A204.1 (cell line): Measurements from ENCODE around the gene CLDN3.

Experiments used
- FAIRE-seq: peaks from 2 replicates; lab custom pipeline; 2012; peaks lifted over from hg19 to GRCh38; lab: Jason Lieb, UNC

CLDN3 gene

DNA sequence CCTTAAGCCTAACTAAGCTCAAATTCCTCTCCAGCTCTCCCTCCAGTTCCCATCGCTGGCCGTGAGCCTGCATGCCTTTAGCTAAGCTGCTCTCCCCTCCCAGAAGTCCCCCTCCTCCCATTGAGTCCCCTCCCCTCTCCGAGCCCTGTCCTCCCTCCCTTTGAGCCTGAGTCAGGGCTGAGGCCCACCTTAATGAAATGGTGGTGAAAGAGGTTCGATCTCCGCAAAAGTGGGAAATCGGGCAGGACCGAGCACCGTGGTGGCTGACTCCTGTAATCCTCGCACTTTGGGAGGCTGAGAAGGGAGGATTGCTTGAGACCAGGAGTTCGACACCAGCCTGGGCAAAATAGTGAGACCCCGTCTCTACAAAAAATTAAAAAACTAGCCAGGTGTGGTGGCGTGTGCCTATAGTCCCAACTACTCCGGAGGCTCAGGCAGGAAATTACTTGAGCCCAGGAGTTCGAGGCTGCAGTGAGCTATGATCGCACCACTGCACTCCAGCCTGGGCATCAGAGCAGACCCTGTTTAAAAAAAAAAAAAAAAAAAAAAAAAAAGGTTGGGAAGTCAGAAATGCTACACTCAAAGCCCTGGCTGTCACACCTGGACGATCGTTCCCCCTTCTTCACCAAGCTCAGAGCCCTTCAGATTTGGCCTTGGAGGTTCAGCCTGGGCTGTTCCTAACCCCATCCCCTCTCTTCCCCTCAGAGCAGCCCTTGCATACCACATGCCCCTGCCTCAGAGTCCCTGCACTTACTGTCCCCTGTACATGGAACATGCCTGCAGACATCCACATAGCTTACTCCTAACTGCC is 995 bp upstream of the CLDN3 start:
- FAIRE-seq, result no peak

DNA sequence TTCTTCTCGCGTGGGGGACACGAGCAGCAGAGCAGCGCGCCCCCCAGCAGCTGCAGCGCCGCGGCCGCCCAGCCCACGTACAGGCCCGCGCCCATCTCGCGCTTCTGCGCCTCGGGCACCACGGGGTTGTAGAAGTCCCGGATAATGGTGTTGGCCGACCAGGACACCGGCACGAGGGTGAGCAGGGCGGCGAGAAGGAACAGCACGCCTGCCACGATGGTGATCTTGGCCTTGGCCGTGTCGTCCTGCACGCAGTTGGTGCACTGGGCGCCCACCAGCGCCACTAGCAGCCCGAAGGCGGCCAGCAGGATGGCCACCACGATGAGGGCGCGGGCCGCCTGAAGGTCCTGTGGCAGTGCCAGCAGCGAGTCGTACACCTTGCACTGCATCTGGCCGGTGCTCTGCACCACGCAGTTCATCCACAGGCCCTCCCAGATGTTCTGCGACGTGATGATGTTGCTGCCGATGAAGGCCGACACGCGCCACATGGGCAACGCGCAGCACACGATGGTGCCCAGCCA is 529 bp downstream of the CLDN3 start:
- no peak for FAIRE-seq

DNA sequence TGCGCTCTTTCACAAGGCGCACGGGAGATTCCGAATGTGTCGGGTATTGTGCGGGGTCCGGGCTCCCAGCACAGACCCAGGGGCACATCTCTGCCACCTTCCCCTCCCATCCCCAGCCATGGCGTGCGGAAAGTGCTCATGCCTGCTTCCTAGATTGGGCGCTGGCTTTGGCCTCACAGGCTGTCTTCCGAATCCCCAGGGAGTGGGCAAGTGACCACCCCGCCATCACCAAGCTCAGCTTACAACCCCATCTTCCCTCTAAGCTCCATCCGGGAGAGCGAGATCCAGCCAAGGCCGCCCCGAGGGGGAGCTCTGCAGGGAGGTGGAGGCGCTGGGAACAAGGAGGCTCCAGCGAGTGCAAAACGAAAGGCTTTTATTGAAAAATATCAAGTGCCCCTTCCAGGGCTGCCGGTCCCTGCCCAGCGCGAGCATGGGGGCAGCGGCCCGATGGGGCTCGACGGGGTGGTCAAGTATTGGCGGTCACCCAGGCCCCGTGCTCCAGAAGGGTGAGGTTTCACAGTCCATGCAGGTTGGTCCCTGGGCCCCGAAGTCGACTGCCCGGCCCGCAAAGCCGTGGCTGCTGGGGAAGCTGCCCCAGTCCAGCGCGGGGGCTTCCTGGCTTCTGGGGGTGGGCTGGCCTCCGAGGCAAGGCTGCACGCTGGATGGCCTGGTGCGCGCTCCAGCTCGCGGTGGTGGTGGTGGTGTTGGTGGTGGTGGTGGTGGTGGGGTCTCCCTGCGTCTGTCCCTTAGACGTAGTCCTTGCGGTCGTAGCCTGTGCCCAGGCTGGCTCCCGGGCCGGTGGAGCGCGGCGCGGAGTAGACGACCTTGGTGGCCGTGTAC is 1.2 kb downstream of the CLDN3 start:
- no peak for FAIRE-seq

- no peak for FAIRE-seq
Measured at GRCh38 chr7:73766556-73767229, 3.4 kb downstream of the CLDN3 start.

DNA sequence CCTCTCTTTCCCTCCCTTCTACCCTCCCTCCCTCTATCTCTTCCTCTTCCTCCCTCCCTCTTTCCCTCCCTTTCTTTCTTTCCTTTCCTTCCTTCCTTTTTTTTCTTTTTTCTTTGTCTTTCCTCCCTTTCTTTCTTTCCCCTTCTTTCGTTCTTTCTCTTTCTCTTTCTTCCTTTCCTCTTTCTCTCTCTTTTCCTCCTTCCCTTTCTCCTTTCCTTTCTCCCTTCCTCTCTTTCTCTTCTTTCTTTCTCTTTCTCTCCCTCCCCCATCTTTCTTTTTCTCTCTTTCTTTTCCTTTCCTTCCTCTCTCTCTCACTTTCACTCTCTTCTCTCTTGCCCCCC is 7.4 kb downstream of the CLDN3 start:
- no peak for FAIRE-seq

GRCh38 chr7:73761854-73762658 is 8.0 kb downstream of the CLDN3 start:
- FAIRE-seq, result no peak

DNA sequence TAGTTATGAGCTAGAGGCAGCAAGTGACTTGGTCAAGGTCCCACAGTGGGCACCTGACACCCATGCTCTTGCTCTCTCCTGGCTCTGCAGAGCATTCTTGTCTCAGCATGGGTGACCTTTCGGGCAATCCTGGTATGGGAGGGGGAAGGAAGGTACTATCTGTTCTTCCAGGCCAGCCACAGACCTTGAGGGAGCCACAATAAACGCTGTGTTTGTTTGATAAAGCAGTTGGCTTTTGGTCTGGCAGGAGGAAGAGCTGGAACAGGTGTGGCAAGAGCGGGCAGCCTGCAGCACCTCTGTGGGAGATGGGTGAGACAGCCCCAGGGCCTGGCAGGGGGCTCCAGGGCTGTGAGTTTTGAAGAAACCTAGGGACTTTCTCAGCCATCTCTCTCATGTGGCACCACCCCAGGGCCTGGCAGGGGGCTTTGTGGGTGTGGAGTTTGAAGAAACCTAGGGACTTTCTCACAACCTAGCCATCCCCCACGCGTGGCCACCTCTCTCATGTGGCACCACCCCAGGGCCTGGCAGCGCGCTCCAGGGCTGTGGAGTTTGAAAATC is 11.4 kb downstream of the CLDN3 start:
- no peak for FAIRE-seq

DNA sequence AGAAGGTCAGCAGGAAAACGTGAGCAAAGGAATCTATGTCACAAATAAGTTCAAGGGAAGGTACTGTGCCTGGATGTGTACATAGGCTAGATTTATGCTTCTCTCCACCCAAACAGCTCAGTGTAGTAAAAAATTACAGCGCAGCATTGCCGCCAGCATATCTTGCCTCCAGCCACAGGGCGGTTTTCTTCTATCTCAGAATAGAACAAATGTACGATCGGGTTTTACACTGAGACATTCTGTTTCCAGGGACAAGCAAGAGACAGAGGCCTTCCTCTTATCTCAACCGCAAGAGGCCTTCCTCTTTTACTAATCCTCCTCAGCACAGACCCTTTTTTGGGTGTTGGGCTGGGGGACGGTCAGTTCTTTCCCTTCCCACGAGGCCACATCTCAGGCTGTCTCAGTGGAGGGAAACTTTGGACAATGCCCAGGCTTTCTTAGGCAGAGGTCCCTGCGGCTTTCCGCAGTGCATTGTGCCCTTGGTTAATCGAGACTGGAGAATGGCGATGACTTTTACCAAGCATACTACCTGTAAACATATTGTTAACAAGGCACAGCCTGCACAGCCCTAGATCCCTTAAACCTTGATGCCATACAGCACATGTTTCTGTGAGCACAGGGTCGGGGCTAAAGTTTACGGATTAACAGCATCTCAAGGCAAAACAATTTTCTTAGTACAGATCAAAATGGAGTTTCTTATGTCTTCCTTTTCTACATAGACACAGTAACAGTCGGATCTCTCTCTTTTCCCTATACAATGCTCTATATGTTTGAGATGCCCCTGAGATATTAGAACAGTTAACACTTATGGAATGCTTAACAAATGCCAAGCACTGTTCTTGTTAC is 19.9 kb downstream of the CLDN3 start:
- no peak for FAIRE-seq

DNA sequence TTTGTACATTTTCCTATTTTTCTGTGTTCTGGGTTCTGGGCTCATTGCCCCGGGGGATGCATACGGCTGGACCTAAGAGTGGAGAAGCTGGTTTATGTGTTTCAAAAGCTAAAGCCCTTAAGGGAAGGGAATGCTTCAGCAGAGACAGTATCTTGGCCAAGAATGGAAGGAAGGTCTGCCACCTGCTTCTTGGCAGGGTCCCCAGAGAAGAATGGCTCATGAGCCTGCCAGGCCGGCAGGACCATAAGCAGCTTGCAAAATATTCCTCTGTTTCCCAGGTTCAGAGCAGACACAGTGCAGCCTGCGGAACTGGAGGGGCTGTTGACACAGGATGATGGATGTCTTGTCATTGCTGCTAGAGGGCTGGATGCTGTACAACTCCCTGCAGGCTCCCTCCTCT is 23.7 kb downstream of the CLDN3 start:
- no peak for FAIRE-seq

DNA sequence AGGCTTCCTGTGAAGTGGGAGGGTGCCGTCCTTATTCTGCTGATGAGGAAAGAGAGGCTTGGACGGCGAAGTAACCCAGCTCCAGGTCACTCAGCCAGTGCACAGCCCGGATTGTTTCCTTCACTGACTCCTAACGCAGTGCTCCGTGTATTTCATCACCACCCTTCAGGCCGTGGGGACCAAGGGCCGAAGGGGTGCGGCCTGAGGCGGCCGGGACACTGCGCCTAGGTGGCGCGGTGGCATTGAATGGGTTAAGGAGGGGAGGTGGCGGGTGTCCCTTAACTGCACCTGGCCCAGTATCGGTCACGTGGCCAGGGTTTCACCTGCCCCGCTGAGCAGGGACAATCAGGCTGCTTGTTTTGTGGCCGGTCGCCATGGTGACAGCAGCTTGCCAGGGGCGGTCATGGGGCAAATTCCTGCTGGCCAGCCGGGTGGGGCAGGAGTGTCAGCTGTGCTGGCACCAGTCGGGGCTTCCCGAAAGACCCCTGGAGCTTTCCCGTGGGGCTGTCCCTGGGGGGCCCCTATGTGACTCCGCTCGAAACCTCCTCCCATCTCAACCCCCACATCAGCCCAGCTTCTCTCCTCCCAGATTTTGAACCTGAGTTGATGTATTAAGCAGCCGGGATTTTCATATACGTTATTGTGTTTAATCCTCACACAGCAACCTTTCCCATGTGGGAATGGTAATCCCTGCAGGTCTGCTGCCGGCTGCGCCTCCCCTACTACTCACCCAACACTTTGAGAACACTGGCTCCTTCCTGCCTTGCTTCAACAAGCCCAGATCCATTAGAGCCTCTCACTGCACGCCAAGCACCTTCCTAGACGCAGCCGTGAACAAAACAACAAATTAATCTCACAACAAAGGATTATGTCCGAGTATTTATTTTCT is 27.1 kb downstream of the CLDN3 start:
- no peak for FAIRE-seq

DNA sequence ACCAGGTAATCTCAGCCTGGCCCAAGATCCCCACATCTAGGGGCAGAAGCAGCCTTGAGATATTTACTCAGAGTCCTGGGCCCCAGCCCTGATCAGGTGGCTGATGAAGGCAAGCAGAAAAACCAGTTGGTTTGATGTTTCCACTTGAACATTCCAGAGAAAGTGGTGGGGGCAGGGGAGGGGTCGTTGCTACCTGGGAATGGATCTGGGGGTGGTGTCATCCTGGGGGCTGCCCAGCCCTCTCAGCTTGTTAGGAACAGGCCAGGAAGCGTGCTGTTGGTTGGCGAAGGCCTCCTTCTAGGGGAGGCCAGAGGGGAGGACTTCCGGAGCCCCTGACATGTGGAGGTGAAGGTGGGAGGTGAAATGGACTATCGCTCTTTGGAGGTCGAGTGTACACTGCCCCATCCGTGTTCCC is 27.7 kb downstream of the CLDN3 start:
- no peak for FAIRE-seq

DNA sequence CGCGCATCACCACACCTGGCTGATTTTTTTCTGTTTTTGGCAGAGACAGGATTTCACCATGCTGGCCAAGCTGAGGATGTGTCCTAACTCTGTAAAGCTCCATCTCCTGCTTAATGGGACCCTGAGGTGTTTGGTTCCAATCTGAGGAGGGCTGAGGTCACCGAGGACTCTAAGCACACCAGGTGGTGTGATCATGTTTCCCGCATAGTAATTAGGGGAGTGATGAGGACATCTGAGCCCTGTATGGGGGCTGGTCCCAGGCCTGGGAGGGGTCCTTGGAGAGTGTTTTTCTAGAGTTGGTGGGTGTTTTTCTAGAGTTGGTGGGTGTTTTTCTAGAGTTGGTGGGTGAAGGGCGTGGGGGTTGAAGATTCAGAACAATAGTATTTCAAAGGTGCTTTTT is 28.5 kb downstream of the CLDN3 start:
- no peak for FAIRE-seq

DNA sequence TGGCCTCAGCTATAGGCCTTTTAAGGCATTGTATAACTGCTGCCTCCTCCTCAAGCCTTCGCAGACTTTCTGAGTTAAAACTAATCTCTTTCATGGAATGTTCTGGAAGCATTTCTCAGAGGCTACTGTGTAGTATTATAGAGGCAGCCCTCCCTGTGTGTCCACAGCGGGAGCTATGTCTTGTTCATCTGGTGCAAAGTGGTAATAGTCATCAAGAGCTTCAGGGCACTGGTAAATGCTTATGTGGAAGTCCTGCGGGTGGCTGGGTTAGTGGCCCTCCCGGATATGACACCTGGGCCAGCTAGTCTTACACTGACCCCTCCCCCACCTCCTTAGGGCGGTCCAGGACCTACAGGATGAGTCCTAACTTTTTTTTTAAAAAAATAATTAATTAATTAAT is 29.3 kb downstream of the CLDN3 start:
- FAIRE-seq, result no peak

DNA sequence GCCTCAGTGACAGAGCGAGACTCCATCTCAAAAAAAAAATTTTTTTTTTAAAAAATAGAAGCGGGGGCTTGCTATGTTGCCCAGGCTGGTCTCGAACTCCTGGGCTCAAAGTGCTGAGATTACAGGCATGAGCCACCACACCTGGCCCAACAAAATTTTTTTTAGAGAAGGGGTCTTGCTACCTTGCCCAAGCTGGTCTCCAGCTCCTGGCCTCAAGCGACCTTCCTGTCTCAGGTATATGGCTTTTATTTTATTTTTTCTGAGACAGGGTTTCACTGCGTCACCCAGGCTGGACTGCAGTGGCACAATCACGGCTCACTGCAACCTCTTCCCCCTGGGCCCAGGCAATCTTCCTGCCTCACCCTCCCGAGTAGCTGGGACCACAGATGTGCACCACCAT is 29.9 kb downstream of the CLDN3 start:
- FAIRE-seq, result no peak

GRCh38 chr7:73739387-73739767 is 30.7 kb downstream of the CLDN3 start:
- no peak for FAIRE-seq

DNA sequence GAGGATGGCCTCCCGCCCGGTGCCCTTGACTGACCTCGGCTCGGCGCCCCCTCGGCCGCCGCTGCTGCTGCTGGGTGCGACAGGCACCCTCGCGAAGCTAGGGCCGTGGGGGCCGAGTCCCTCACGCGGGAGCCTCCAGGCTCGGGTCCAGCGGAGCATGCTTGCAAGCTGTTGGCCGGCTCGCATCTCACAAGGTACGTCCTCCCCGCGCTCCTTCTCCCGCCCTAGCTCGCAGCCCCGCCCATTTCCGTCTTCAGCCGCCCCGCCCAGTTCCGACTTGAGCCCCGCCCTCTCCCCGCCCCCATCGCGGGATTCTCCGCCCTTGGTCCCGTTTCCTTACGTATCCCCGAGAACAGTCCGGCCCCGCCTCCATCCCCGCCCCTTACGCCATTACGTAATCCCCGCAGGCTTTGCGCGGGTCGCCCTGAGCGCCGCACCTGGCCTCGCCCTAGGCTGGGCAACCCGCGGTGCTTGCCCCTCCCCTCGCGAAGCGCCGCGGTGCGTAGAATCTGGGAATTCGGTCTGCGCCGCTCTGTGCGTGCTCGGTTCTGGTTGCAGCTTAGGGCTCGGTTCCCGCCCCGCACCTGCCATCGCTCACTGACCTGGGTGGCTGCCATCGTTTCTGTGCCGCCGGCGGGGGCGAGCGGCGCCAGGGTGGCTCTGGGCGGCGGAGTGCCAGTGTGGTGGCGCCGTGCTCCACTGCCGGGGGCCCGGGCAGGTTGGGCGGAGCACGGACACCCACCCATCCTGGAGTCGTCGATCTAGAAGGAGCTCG is 31.3 kb downstream of the CLDN3 start, which contains the start of gene ABHD11:
Gene ABHD11 (minus strand): TSS at position 191 of the 775 bp plus-strand sequence. CDS start 32 bp downstream, at position 159.
- FAIRE-seq, result peak; percentile 84

- FAIRE-seq, result no peak
Measured at GRCh38 chr7:73738220-73738611, 31.9 kb downstream of the CLDN3 start.

DNA sequence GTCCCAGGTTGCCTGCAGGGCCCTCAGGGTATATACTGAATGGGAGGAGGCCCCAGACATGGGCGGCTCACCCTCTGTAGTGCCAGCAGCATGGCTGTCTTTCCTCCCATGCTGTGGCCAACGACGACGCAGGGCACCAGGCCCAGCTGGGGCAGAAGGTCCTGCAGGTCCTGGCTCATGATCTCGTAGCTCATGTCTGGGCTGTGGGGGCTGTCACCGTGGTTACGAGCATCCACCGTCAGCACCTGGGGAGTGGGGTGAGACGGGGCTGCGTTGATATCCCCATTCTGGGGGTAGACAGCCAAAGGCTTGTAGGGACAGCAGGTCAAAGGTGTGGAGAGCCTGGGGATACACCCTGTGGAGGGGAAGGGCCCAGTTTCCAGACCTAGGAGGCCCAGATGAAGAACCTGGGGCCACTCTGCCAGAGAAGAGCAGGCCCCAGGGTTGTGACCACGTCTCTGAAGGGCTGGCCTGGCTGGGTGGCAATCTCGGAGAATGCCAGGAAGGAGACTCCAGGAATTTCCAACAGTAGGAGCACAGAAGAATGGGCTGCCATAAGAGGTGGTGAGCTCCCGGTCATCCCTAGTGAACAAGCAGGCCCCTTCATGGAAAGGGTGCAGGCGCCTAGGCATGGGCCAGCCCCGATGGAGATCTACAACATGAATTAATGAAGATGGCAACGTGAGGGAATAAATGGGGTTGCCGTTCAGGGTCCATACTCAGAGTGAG is 32.4 kb downstream of the CLDN3 start:
- no peak for FAIRE-seq
